ENCODE data around the gene LRP1B.
"Not testable (repeated sequence)": the region's sequence is repeated elsewhere in the genome, so short reads cannot be mapped to it uniquely, and the experiment has no call there.

Gene LRP1B

DNA sequence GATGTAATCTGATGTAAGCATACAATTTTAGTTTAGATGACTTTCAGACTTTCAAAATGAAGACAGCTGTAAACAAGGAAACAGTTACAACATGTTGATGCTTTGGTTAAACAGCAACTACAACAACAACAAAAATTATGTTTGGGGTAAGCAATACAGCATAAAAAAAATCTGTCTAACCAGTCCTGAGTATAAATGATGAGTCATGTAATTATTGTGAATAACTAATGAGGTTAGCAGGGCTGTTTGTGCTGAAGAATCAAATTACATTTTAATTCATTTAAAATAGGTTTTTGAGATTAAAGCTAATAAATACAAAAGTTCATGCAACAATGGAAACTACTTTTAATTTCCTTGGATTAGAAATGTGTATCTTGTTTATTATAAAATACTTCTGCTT is 266.9 kb downstream of the LRP1B start:
- H3K4me3 Mint-ChIP-seq, result no peak overlapping the region
- peaks cover 8% of the 10 kb centered on the region for H3K9me3 Mint-ChIP-seq
- no peak for DNase-seq (ENCODE audit: low spot score in 2 of 2)
- no peak overlapping the region for H3K27ac Mint-ChIP-seq
- no peak for ATAC-seq
- H3K4me1 Mint-ChIP-seq, result no peaks in the 10 kb centered on the region
- H3K36me3 Mint-ChIP-seq, result no peaks in the 10 kb centered on the region

DNA sequence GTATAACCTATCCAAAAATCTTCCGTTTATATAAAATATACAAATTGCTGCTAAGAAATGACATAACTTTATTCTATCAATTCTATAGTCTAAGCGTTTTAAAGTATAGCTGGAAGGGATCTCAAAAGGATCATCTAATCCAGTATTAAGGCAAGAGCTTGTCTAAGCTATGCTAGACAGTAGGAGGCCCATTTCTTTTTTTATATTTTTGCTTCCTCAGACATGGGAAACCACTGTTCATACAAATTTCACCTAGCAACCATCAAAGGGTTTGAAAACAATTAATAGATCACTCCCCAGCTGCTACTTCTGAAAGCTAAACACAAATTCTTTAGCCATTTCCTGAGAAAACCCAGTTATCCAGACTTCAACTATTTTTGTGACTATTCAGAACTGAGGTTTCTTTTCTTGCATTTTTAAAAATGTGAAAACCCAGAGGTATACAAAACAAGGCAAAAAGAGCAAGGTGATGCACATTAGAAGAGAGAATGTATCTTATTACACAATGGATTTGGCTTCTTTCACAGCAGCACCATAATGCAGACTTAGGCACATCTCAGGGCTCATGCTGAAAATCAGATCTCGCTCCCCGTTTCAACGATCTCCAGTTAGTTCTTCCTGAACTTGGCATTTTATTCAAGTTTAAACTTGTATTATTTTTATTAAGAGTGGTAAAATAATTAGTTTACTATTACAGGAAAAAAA is 274.4 kb downstream of the LRP1B start:
- H3K27ac Mint-ChIP-seq, result no peak overlapping the region
- H3K4me1 Mint-ChIP-seq, result no peaks in the 10 kb centered on the region
- H3K36me3 Mint-ChIP-seq, result no peaks in the 10 kb centered on the region
- DNase-seq (ENCODE audit: low spot score in 2 of 2) (no peak), ATAC-seq (no peak)
- peaks cover 8% of the 10 kb centered on the region for H3K9me3 Mint-ChIP-seq
- H3K4me3 Mint-ChIP-seq, result no peak overlapping the region

DNA sequence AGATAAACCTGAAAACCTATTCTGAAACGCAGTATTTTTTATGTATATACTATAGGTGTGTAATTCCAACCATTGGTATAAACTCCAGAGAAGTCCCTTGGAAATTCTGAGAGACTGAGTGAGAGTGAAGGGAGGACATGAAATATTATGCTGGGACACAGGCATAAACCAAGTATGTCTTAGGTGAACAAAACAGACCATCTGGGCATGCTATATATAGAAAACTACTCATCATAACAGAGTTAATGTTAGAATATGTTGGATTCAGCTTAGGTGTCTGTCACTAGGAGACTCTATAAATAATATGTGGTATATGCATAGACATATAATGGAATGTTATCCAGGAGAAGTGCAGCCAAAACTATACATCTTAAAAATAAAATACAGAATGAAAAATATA is 282.6 kb downstream of the LRP1B start:
- no peak overlapping the region for H3K4me3 Mint-ChIP-seq
- no peaks in the 10 kb centered on the region for H3K36me3 Mint-ChIP-seq
- H3K9me3 Mint-ChIP-seq, result peaks cover 7% of the 10 kb centered on the region
- DNase-seq (ENCODE audit: low spot score in 2 of 2) (no peak), ATAC-seq (no peak)
- no peak overlapping the region for H3K27ac Mint-ChIP-seq
- no peaks in the 10 kb centered on the region for H3K4me1 Mint-ChIP-seq

DNA sequence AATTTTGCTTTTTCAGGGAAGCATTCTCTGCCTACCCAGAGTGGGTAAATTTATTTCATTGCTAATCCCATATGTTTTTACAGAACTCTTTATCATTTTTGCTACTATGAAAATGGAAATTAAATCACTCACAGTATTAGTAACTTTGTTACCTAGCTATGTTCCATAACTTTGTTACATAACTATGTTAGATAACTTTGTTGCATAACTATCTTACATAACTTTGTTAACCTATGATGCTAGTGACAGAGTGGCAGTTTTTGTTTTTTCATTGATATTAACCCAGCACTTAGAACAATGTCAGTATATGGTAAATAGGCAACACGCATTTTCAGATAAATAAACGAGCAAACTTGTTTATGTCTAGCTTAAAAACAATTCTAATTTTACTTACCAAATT is 286.6 kb downstream of the LRP1B start:
- no peak for DNase-seq (ENCODE audit: low spot score in 2 of 2)
- no peaks in the 10 kb centered on the region for H3K4me1 Mint-ChIP-seq

DNA sequence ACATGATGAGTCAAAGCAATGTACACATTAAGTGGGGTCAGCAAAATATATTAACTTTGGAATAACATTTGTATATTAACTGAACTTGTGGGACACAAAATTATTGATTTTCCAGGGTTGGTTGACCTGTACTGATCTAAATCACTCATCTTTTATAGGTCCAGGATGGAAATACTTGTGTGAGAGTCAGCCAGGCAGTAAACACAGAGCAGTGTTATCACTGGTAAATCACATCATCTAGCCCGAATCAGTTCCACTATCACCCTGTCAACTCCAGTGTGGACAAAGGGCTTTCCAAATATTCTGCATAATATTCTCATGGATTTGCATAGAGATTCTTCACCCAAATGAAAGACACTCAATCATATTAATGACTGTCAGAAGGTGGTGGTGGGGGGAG is 295.7 kb downstream of the LRP1B start:
- Mint-ChIP-seq H3K4me1 (no peaks in the 10 kb centered on the region), H3K27ac (no peak overlapping the region), H3K4me3 (no peak overlapping the region), H3K9me3 (peaks cover 10% of the 10 kb centered on the region), H3K36me3 (no peaks in the 10 kb centered on the region)
- DNase-seq (ENCODE audit: low spot score in 2 of 2), result no peak
- no peak for ATAC-seq

More for the DNA sequence above, 286.6 kb downstream of the LRP1B start:
- no peak overlapping the region for H3K4me3 Mint-ChIP-seq
- H3K36me3 Mint-ChIP-seq, result no peaks in the 10 kb centered on the region
- no peak overlapping the region for H3K27ac Mint-ChIP-seq
- H3K9me3 Mint-ChIP-seq, result peaks cover 10% of the 10 kb centered on the region
- no peak for ATAC-seq

DNA sequence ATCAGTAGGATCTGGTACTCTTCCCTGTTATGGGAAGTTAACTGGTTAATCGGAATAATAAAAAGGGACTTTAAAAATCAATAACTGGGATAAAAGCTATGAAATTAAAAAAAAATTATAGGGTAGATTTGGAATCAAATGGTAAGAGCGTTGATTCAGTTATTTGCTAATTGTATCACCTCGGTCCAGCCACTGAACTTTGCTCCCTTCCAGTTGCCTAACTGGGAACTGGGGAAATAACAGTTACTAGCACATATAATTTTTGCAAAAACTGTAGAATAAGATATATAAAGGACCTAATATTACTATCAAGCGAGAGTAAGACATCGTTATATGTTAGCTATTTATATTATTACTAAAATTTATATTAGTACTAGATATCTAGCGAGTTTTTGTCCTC is 302.1 kb downstream of the LRP1B start:
- Mint-ChIP-seq H3K9me3 (peaks cover 8% of the 10 kb centered on the region), H3K4me1 (no peaks in the 10 kb centered on the region), H3K27ac (no peak overlapping the region), H3K4me3 (no peak overlapping the region), H3K36me3 (no peaks in the 10 kb centered on the region)
- DNase-seq (ENCODE audit: low spot score in 2 of 2) (no peak), ATAC-seq (no peak)

DNA sequence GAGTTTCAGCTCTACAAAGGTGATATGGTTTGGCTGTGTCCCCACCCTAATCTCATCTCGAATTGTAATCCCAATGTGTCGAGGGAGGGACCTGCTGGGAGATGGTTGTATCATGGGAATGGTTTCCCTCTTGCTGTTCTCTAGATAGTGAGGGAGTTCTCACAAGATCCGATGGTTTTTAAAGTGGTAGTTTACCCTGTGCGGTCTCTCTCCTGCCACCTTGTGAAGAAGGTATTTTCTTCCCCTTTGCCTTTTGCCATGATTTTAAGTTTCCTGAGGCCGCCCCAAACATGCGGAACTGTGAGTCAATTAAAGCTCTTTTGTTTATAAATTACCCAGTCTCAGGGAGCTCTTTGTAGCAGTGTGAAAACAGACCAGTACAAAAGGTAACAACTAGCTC is 306.0 kb downstream of the LRP1B start:
- H3K27ac Mint-ChIP-seq, result no peak overlapping the region
- no peaks in the 10 kb centered on the region for H3K4me1 Mint-ChIP-seq
- ATAC-seq (no peak), DNase-seq (ENCODE audit: low spot score in 2 of 2) (no peak)
- peaks cover 8% of the 10 kb centered on the region for H3K9me3 Mint-ChIP-seq
- H3K36me3 Mint-ChIP-seq, result no peaks in the 10 kb centered on the region
- H3K4me3 Mint-ChIP-seq, result no peak overlapping the region

DNA sequence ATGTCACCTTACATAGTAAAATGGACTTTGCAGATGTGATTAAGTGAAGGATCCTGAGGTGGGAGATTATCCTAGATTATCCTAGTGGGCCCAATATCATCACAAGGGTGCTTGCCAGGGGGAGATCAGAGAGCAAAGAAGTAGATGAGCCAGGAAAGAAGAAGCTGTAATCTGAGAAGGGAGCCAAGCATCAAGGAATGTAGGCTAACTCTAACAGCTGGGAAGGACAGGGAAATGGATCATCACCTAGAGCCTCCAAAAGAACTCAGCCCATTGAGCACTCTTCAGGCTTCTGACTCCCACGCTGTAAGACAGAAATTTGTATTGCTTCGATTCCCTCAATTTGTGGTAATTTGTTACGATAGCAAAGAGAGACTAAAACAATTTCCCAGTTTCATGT is 309.9 kb downstream of the LRP1B start:
- H3K36me3 Mint-ChIP-seq, result no peaks in the 10 kb centered on the region
- H3K4me1 Mint-ChIP-seq, result no peaks in the 10 kb centered on the region
- no peak overlapping the region for H3K4me3 Mint-ChIP-seq
- no peak for DNase-seq (ENCODE audit: low spot score in 2 of 2)
- H3K27ac Mint-ChIP-seq, result no peak overlapping the region
- ATAC-seq, result no peak
- H3K9me3 Mint-ChIP-seq, result peaks cover 9% of the 10 kb centered on the region

DNA sequence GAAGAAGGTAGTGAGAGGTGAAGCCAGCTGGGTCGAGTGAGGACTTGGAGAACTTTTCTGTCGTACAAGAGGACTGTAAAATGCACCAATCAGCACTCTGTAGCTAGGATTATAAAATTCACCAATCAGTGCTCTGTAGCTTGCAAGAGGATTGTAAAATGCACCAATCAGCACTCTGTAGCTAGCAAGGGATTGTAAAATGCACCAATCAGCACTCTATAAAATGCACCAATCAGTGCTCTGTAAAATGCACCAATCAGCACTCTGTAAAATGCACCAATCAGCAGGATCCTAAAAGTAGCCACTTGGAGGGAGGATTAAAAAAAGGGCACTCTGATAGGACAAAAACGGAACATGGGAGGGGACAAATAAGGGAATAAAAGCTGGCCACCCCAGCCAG is 315.5 kb downstream of the LRP1B start:
- H3K4me3 Mint-ChIP-seq; ATAC-seq; DNase-seq (ENCODE audit: low spot score in 2 of 2); H3K4me1 Mint-ChIP-seq; H3K27ac Mint-ChIP-seq; H3K36me3 Mint-ChIP-seq: not testable (repeated sequence)
- H3K9me3 Mint-ChIP-seq, result peaks cover 37% of the 10 kb centered on the region

DNA sequence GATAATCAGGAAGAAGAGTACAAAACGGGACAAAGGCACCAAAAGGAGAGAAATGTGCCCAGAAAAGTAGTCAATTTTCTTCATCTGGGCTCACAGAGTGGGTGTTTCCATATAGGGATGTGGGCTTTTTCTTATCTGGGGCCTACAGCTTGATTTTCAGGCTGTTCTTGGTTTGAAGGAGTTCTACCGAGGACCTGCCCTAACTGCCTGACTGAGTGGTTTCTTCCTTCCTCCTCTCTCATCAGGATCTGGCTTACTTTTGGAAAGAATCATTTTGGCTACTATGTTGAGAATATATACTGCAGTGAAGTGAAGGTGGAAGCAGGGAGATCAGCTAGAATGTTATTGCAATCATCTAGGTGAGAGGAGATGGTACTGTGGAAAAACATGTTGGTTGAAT is 316.7 kb downstream of the LRP1B start:
- no peaks in the 10 kb centered on the region for H3K36me3 Mint-ChIP-seq
- H3K9me3 Mint-ChIP-seq, result peaks cover 38% of the 10 kb centered on the region
- no peak for ATAC-seq
- no peaks in the 10 kb centered on the region for H3K4me1 Mint-ChIP-seq
- no peak overlapping the region for H3K27ac Mint-ChIP-seq
- DNase-seq (ENCODE audit: low spot score in 2 of 2), result no peak
- no peak overlapping the region for H3K4me3 Mint-ChIP-seq

DNA sequence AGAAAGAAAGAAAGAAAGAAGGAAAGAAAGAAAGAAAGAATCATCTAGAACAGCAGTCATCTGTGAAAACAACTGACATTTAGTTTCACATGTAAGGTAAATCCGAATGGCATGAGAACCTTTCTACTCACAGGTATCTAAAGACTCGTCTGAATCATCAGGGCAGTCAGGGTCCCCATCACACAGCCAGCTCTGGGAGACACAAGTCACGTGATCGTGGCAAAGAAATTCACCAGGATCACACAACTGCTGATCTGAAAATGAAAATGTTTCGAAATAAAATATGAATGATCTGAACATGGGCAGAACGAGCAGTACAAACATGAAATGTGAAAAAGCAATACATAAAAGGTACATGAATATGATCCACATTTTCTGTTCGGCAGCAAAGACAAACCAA is 320.7 kb downstream of the LRP1B start:
- Mint-ChIP-seq H3K36me3 (no peaks in the 10 kb centered on the region), H3K9me3 (peaks cover 39% of the 10 kb centered on the region), H3K27ac (no peak overlapping the region), H3K4me3 (no peak overlapping the region), H3K4me1 (no peaks in the 10 kb centered on the region)
- no peak for DNase-seq (ENCODE audit: low spot score in 2 of 2)
- ATAC-seq, result no peak

DNA sequence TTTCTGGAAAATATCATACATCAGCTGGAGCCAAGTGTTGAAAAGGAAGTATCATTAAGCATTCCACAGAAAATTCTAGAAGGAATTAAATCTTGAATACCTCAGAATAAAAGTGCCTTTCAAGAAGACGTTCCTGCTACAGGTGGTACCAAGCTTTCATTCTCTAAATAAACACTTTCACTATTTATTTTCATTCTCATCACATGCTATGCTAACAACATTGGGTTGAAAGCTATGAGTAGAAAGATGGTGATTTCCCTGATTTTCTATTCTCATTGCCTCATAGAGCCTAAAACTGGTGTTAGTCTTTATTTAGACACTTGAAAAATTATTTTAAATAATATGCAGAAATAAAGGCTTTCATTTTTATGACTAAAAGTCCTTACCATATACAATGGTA is 324.7 kb downstream of the LRP1B start:
- H3K4me1 Mint-ChIP-seq, result no peaks in the 10 kb centered on the region
- ATAC-seq (no peak), DNase-seq (ENCODE audit: low spot score in 2 of 2) (no peak)
- H3K9me3 Mint-ChIP-seq, result peaks cover 14% of the 10 kb centered on the region
- H3K4me3 Mint-ChIP-seq, result no peak overlapping the region
- no peak overlapping the region for H3K27ac Mint-ChIP-seq
- H3K36me3 Mint-ChIP-seq, result no peaks in the 10 kb centered on the region

DNA sequence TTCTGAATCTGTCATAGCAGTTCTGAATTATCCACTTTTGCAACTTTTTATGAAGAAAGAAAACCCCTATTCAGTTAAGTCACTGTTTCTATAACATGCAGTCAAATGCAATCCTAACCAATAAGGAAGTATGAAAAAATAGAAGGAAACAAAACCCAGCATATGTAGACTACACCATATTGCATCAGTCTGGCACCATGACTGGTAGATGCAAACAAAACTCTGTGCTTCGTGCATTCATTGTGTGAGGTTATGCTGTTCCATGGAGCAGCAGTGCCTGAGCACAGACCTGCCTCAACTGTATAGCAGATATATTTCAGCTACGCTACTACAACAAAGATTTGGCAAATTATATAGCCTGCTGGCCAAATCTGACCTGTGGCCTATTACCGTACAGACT is 325.5 kb downstream of the LRP1B start:
- DNase-seq (ENCODE audit: low spot score in 2 of 2) (no peak), ATAC-seq (no peak)
- no peak overlapping the region for H3K27ac Mint-ChIP-seq
- H3K4me3 Mint-ChIP-seq, result no peak overlapping the region
- peaks cover 14% of the 10 kb centered on the region for H3K9me3 Mint-ChIP-seq
- no peaks in the 10 kb centered on the region for H3K4me1 Mint-ChIP-seq
- H3K36me3 Mint-ChIP-seq, result no peaks in the 10 kb centered on the region

DNA sequence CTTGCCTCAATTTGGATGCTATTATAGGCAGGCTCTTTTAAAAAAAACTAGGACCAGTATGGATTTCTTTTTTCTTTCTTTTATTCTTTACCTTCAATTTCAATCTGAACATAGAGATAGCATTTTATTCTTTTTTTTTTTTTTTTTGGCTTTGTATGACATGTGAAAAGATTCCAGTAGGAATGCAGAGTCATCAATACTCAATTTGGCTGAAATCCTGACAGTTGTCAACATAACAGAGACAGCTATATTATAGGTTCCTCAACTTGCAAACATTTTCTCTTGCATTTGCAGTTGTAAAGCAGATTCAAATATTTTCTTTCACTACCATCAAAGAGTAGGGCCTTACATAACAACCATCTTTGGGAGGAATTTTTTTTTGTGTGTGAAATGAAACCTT is 334.4 kb downstream of the LRP1B start:
- H3K4me1 Mint-ChIP-seq, result no peaks in the 10 kb centered on the region
- no peak for DNase-seq (ENCODE audit: low spot score in 2 of 2)
- no peak overlapping the region for H3K4me3 Mint-ChIP-seq
- no peak overlapping the region for H3K27ac Mint-ChIP-seq
- peaks cover 3% of the 10 kb centered on the region for H3K9me3 Mint-ChIP-seq
- no peaks in the 10 kb centered on the region for H3K36me3 Mint-ChIP-seq
- no peak for ATAC-seq

DNA sequence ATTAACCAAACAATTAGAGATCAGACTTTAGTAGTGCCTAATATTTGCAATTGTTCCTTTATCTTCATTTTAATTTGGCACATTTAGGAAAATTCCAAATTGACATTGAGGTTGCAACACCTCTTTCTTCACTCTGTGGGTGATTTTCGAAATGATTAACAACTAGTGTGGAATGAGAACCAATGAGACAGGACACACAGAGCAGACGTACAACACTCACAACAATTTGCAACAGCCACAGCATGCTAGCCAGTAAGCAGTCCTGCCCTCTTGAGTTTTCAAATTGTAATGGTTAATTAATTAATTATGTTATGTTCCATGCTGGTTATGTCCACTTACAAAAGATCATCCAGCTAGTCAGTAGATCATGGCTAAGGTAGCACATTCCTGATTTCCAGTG is 339.3 kb downstream of the LRP1B start:
- H3K9me3 Mint-ChIP-seq, result peaks cover 4% of the 10 kb centered on the region

DNA sequence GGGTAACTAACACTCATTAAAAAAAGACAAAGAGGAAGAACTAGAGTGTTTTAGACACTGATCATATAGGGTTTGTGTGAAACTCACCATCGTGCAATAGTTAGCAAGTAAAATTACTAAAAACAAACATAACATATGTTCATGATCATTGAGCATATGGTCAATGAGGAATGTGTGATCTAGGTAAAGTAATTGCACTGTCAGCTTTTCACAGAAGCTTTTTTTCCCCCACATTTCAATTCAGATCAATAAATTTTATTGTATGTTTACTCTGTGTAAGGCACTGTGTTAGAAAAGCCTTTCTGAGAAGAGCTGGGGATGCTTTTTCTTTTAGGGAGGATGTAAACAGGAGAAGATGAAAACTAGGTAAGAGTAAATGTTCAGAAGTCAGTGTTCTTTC is 348.2 kb downstream of the LRP1B start:
- Mint-ChIP-seq H3K27ac (no peak overlapping the region), H3K9me3 (peaks cover 9% of the 10 kb centered on the region), H3K36me3 (no peaks in the 10 kb centered on the region), H3K4me1 (no peaks in the 10 kb centered on the region), H3K4me3 (no peak overlapping the region)
- ATAC-seq (no peak), DNase-seq (ENCODE audit: low spot score in 2 of 2) (no peak)

More for the DNA sequence above, 339.3 kb downstream of the LRP1B start:
- DNase-seq (ENCODE audit: low spot score in 2 of 2), result no peak
- no peaks in the 10 kb centered on the region for H3K4me1 Mint-ChIP-seq
- H3K27ac Mint-ChIP-seq, result no peak overlapping the region
- ATAC-seq, result no peak
- H3K36me3 Mint-ChIP-seq, result no peaks in the 10 kb centered on the region
- H3K4me3 Mint-ChIP-seq, result no peak overlapping the region

DNA sequence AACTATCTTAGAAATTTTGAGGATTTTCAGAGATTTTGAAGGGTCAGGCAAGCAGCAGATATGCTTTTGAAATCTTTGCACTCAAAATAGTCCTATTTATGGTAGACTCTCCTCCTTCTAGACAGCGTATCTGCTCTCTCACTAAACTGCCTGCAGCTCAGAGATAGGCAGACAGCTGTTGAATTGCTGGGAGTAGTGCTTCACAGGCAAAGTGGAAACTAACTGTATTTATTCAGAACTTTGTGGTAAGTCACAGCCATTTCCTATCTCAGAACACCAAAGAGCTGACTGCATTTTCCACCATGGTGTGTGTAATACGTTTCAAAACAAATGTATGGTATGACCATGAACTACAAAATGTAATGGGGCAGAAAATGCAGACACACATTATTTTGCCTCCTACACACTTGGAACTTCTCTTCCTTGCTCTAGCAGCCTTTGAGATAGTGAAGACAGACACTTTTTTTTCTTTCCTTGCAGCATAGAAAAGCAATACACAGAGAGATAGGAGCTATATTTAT is 352.4 kb downstream of the LRP1B start:
- no peak overlapping the region for H3K4me3 Mint-ChIP-seq
- H3K9me3 Mint-ChIP-seq, result peaks cover 8% of the 10 kb centered on the region
- DNase-seq (ENCODE audit: low spot score in 2 of 2) (no peak), ATAC-seq (no peak)
- H3K4me1 Mint-ChIP-seq, result no peaks in the 10 kb centered on the region
- no peaks in the 10 kb centered on the region for H3K36me3 Mint-ChIP-seq
- no peak overlapping the region for H3K27ac Mint-ChIP-seq

Measured in stimulated activated effector memory CD8-positive, alpha-beta T cell treated with anti-CD3 and anti-CD28 coated beads, Interleukin-12 subunit alpha, Interleukin-12 subunit beta, amount 100 ng/mL, for 72 hours (primary cell).